GM18517 (cell line): ENCODE data around the gene BABAM2.
"Not testable (repeated sequence)": the region's sequence is repeated elsewhere in the genome, so short reads cannot be mapped to it uniquely, and the experiment has no call there.

Experiments used
- ATAC-seq: cut with Tn5 transposase; IDR thresholded peaks from one replicate; pipeline ENCODE4 v1.9.1; 2021; ENCODE audit warnings: mild to moderate bottlenecking, moderate library complexity; ENCODE audit not compliant: unreplicated experiment

BABAM2 gene

GRCh38 chr2:28011322-28011737 lies 120.8 kb downstream of the BABAM2 start:
- ATAC-seq, result no peak

- ATAC-seq, result not testable (repeated sequence)
Measured at GRCh38 chr2:28018474-28018873, 127.9 kb downstream of the BABAM2 start.

DNA sequence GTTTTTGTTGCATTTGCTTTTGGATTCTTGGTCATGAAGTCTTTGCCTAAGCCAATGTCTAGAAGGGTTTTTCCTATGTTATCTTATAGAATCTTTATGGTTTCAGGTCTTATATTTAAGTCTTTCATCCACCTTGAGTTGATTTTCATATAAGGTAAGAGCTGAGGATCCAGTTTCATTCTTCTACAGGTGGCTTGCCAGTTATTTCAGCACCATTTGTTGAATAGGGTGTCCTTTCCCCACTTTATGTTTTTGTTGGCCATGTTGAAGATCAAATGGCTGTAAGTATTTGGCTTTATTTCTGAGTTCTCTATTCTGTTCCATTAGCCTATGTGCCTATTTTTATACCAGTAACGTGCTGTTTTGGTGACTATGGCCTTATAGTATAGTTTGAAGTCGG lies 129.0 kb downstream of the BABAM2 start:
- not testable (repeated sequence) for ATAC-seq

- ATAC-seq, result no peak
Measured at GRCh38 chr2:28021898-28022297, 131.4 kb downstream of the BABAM2 start.

DNA sequence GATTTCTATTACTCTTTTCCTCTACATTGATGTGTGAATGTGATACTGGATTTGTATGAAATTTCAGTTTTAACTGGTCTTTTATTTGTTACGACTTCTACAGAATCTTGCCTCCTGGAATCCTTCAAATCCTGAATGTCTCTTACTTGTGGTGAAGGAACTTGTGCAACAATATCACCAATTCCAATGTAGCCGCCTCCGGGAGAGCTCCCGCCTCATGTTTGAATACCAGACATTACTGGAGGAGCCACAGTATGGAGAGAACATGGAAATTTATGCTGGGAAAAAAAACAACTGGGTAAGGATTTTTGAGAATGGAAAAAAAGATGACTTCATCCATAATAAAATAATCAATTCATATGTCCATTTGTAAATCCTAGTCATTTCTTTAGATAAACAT lies 134.6 kb downstream of the BABAM2 start:
- ATAC-seq, result no peak

DNA sequence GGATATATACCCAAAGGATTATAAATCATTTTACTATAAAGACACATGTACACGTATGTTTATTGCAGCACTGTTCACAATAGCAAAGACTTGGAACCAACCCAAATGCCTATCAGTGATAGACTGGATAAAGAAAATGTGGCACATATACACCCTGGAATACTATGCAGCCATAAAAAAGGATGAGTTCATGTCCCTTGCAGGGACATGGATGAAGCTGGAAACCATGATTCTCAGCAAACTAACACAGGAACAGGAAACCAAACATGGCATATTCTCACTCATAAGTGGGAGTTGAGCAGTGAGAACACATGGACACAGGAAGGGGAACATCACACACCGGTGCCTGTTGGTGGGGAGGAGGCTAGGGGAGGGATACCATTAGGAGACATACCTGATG lies 135.7 kb downstream of the BABAM2 start:
- ATAC-seq, result not testable (repeated sequence)

- ATAC-seq, result no peak
Measured at GRCh38 chr2:28028025-28028424, 137.5 kb downstream of the BABAM2 start.

DNA sequence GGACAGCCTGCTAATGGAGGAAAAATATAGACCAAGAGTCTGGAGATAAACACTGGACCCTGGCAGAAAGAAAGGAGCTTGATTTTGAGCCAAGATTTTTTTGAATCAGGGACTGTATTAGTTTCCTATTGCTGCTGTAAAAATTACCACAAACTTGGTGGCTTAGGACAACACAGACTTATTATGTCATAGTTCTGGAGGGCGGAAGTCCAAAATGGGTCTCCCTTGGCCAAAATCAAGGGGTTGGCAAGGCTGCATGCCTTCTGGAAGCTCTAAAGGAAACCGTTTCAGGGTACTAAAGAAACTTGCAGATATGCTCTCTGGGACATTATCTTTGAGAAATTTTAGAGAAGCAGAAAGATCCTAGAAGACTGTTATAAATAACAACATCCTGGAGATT lies 140.1 kb downstream of the BABAM2 start:
- no peak for ATAC-seq

GRCh38 chr2:28032816-28033215 lies 142.3 kb downstream of the BABAM2 start:
- ATAC-seq, result no peak

- no peak for ATAC-seq
Measured at GRCh38 chr2:28034696-28035095, 144.2 kb downstream of the BABAM2 start.

DNA sequence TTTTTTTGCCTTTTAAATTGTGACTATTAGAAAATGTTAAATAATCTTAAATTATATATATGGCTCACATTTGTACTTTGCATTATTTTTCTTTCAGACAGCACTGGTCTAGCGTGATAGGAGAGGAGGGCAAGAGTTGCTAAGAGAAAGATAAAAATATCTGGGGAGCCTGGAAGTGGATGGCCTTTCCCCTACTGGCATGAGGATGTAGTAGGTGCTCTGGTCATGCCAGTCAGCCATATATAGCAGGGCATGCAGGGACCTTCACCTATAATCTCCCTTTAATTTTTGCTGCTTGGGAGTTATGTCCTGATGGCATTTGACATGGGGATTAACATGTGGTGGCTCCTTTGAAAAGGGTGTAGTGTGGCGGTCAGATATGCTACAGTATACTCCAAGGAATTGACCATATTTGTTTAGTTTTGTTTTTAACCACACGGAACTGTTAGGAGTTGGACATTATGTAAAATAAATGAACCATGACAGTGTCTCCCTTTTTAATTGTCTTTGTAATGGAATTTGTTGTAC lies 144.7 kb downstream of the BABAM2 start:
- no peak for ATAC-seq

DNA sequence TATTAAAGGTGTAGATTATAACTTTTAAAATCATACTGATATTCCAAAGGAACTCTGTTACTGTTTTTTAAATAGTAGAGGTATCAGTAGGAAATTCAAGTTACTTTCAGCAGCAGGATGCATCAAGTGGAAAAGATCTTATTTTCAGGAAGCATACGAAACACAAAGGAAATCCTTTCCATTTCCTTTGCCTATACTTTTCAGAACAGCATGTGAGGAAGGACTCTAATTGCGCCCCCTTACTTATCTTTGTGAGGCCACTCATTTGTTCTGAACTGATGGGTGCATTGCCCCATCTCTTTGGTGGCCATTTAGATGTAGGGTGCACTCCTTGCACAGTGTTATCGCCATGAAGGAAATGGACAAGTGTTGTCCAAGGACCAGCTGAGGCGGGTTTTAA lies 145.3 kb downstream of the BABAM2 start:
- no peak for ATAC-seq

DNA sequence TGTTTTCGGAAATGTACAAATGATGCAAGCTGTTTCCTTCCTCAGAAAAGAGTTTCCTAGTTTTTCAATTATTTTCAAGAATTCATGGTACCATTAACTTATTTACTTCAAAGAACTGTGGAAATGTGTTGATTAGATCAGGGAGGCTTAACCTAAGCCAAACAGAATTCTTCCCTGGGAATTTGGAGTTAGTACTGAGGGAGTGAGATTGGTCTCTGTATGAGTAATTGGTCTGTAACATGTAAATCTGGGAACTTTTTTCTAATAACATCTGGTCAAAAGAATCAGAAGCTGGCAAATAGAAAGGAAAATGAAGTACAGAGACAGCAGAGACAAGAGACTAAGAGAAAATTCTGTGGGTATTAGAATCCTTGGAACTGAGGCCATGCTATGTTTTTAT lies 145.8 kb downstream of the BABAM2 start:
- no peak for ATAC-seq

DNA sequence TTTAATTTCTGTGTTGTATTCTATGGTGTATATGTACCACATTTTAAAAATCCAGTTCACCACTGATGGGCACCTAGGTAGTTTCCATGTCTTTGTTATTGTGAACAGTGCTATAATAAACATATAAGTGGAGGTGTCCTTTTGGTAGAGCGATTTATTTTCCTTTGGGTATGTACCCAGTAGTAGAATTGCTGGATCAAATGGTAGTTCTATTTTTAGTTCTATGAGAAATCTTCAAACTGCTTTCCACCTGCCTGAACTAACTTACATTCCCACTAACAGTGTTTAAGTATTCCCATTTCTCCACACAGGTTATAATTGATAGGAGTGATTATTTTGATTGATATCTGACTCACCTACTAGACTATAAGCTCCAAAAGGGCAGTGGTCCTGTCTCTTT lies 148.2 kb downstream of the BABAM2 start:
- ATAC-seq, result no peak

- no peak for ATAC-seq
Measured at GRCh38 chr2:28045676-28046351, 155.3 kb downstream of the BABAM2 start.

GRCh38 chr2:28046921-28047320 lies 156.4 kb downstream of the BABAM2 start:
- ATAC-seq, result no peak

- no peak for ATAC-seq
Measured at GRCh38 chr2:28047681-28048080, 157.2 kb downstream of the BABAM2 start.

GRCh38 chr2:28048341-28048740 lies 157.8 kb downstream of the BABAM2 start:
- no peak for ATAC-seq

DNA sequence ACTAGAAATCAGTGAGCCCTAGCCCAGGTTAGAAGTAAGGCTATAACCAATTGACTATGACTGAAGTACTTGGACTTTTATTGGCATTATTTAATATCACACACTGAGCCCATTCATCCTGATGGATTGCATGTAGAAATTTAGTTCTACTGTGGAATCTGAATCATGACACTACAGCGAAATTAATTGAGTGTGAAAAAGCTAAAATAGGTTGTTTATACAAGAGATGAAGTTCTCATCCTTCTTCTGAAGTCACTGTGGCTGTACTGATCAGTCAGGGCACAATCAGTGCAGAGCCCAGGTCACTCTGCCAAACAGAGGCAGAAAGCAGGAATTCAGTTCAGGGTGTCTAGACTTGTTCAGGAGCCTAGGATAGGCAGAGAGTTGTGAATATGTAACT lies 158.9 kb downstream of the BABAM2 start:
- ATAC-seq, result no peak

DNA sequence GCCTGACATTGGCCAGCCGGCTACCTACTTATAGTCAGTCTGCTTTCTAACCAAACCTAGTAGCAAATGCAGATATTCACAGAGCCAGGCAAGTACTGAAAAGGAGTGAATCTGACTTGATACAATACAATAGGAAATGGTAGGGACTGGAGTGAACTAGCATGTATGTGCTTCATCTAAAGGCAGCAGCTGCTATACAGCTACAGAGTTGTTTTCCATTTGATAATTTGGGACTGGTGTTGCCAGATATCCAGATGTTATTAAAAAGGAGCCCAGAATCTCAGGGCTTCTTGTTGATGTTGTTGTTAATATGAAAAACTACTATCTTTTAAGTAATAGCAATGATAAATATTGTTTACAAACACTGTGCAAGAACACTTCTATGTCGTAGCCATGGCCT lies 159.4 kb downstream of the BABAM2 start:
- no peak for ATAC-seq

DNA sequence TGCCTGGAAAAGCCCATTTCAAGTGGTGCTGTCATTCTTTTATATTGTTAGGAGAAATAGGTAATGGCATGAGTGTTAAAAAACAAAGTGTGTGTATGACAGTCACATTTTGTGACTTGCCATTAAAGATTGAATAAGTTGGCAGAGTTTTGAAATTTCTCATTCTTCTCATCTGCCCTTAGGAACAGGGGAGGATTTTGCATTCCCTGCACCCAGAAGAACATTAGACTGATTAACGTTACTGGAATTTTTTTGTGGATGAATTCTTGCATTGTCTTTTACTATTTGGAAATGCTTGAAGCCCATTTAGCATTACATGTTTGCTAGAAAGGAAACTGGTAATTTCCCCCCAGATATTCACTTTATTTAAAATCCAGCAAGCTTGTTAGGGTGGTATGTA lies 162.2 kb downstream of the BABAM2 start:
- ATAC-seq, result no peak

- no peak for ATAC-seq
Measured at GRCh38 chr2:28053597-28053996, 163.1 kb downstream of the BABAM2 start.

DNA sequence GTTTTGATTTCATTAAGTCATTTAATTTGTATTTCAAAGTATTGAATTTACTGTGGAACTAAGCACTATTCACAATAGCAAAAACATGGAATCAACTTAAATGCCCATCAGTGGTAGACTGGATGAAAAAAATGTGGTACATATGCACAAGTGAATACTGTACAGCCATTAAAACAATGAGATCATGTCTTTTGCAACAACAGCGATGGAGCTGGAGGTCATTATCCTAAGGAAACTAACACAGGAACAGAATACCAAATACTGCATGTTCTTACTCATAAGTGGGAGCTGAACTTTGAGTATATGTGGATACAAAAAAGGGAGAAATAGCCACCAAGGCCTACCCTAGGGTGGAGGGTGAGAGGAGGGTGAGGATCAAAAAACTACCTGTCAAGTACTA lies 164.4 kb downstream of the BABAM2 start:
- ATAC-seq, result no peak
